K562 (cell line): Measurements from ENCODE around the gene EML6. TPM values are rescaled to one million over a fixed set of nuclear protein-coding genes. Genes with fewer than 3 reads are reported as not detected.

Experiments used
- ADNP ChIP-seq: fragments of 200-800 bp; sonication (Bioruptor generic); IDR thresholded peaks from 2 replicates; pipeline ENCODE4 v1.6.1; 2016; ENCODE audit warnings: missing genetic modification characterization, missing compliant biosample characterization
- CCNT2 ChIP-seq: IDR thresholded peaks from 2 replicates; pipeline ENCODE4 v1.6.1; 2011; ENCODE audit warnings: borderline replicate concordance, low read depth, mild to moderate bottlenecking, moderate library complexity, mixed read lengths, low read length; ENCODE audit not compliant: insufficient read length; ENCODE audit errors: extremely low read depth
- GATAD2B ChIP-seq: fragments of 450-650 bp; IDR thresholded peaks from 2 replicates; pipeline ENCODE4 v1.6.1; 2017; ENCODE audit warnings: mild to moderate bottlenecking, borderline replicate concordance
- HDAC6 ChIP-seq: IDR thresholded peaks from 2 replicates; pipeline ENCODE4 v1.6.1; 2012; ENCODE audit warnings: low read depth, mild to moderate bottlenecking, control low read depth, inconsistent platforms, low read length, moderate library complexity
- HNRNPLL ChIP-seq: fragments of 200-400 bp; formaldehyde crosslinking; IDR thresholded peaks from 2 replicates; pipeline ENCODE4 v1.6.1; 2017; ENCODE audit warnings: low read length, low read depth, mild to moderate bottlenecking; ENCODE audit not compliant: poor library complexity, severe bottlenecking
- HSF4 ChIP-seq: fragments of 250-450 bp; sonication (Bioruptor Pico); IDR thresholded peaks from 2 replicates; pipeline ENCODE4 v2.1.2; 2022; ENCODE audit warnings: mild to moderate bottlenecking, moderate library complexity, borderline replicate concordance
- KHSRP ChIP-seq: fragments of 450-650 bp; IDR thresholded peaks from 2 replicates; pipeline ENCODE4 v1.6.1; 2017
- LCOR ChIP-seq: sonication (generic); formaldehyde crosslinking; IDR thresholded peaks from 2 replicates; pipeline ENCODE4 v1.8.0; 2022; ENCODE audit warnings: mild to moderate bottlenecking, missing genetic modification reagents
- MAZ ChIP-seq, 2 experiments: fragments of 450-650 bp in 1 of 2; sonication (generic) in 1 of 2; formaldehyde crosslinking; IDR thresholded peaks in 1 of 2; conservative IDR thresholded peaks in 1 of 2; 2 replicates each; pipeline versions ENCODE4 v1.4.0 to v1.5.0; 2020; ENCODE audit warnings: mild to moderate bottlenecking in 1 of 2, missing genetic modification reagents in 1 of 2
- MEIS2 ChIP-seq: fragments of 450-650 bp; IDR thresholded peaks from 2 replicates; pipeline ENCODE4 v1.6.1; 2014; ENCODE audit warnings: mild to moderate bottlenecking; ENCODE audit not compliant: partially characterized antibody
- MIER1 ChIP-seq: fragments of 450-650 bp; IDR thresholded peaks from 2 replicates; pipeline ENCODE4 v1.6.1; 2016; ENCODE audit warnings: antibody characterized with exemption, mild to moderate bottlenecking, low read depth
- MTA1 ChIP-seq: fragments of 450-650 bp; IDR thresholded peaks from 2 replicates; pipeline ENCODE4 v1.6.1; 2017; ENCODE audit warnings: borderline replicate concordance
- NFATC3 ChIP-seq: fragments of 450-650 bp; IDR thresholded peaks from 2 replicates; pipeline ENCODE4 v1.6.1; 2017; ENCODE audit warnings: mild to moderate bottlenecking
- SRSF1 ChIP-seq: fragments of 200-400 bp; formaldehyde crosslinking; IDR thresholded peaks from 2 replicates; pipeline ENCODE4 v1.6.1; 2017; ENCODE audit warnings: mild to moderate bottlenecking, low read depth, low read length, moderate library complexity
- TEAD4 ChIP-seq, 2 experiments: sonication (generic) in 1 of 2; formaldehyde crosslinking in 1 of 2; IDR thresholded peaks; 2 replicates each; pipeline versions ENCODE4 v1.6.1 to v1.8.0; 2012 to 2022; ENCODE audit warnings: borderline replicate concordance in 1 of 2, inconsistent platforms in 1 of 2, low read length in 1 of 2, mild to moderate bottlenecking in 1 of 2, missing genetic modification reagents in 1 of 2
- THAP12 ChIP-seq: fragments of 250-450 bp; sonication (Bioruptor Pico); IDR thresholded peaks from 2 replicates; pipeline ENCODE4 v1.9.0; 2021; ENCODE audit warnings: mild to moderate bottlenecking, inconsistent platforms
- TOE1 ChIP-seq, 2 experiments: fragments of 450-650 bp in 1 of 2; sonication (generic) in 1 of 2; formaldehyde crosslinking in 1 of 2; IDR thresholded peaks; 2 replicates each; pipeline versions ENCODE4 v1.7.1 to v1.8.0; 2016 to 2022; ENCODE audit warnings: borderline replicate concordance in 2 of 2, mild to moderate bottlenecking in 2 of 2, antibody characterized with exemption in 1 of 2, inconsistent platforms in 1 of 2, low read depth in 1 of 2, missing genetic modification reagents in 1 of 2, moderate library complexity in 1 of 2
- TSC22D4 ChIP-seq: fragments of 450-650 bp; IDR thresholded peaks from 2 replicates; pipeline ENCODE4 v1.6.1; 2016; ENCODE audit warnings: missing genetic modification characterization, missing biosample characterization, control low read depth
- ZNF436 ChIP-seq: fragments of 250-450, 450-650 bp; sonication (Bioruptor Pico); formaldehyde crosslinking; IDR thresholded peaks from 2 replicates; pipeline ENCODE4 v1.7.0; 2020; ENCODE audit warnings: mild to moderate bottlenecking
- ZNF511 ChIP-seq: sonication (generic); formaldehyde crosslinking; IDR thresholded peaks from 2 replicates; pipeline ENCODE4 v1.8.0; 2022; ENCODE audit warnings: mild to moderate bottlenecking, missing genetic modification reagents
- ZSCAN29 ChIP-seq: fragments of 450-650 bp; IDR thresholded peaks from 2 replicates; pipeline ENCODE4 v1.6.1; 2017
- polyA plus RNA-seq, 8 experiments: library from polyadenylated mRNA; depleted of rRNA in 4 of 8; stranded (reverse) in 5 of 8; unstranded in 3 of 8; fragments of >200 nt; fragmentation: Nextera tagmentation in 2 of 8; fragmentation: Illumina TruSeq in 1 of 8; extraction: Ambion mirVana in 2 of 8; extraction: Trizol in 1 of 8; gene quantifications; 2 replicates each; pipeline versions ENCODE4 v1.2.1 to v1.2.3, GENCODE V29; 2011 to 2014; ENCODE audit warnings: inconsistent platforms in 1 of 8, missing spikeins in 1 of 8
- total RNA-seq, 7 experiments: library from RNA; depleted of rRNA in 6 of 7; stranded (reverse); fragments of >200 nt in 6 of 7; fragmentation: Illumina TruSeq in 2 of 7; extraction: Trizol in 2 of 7; gene quantifications; 2 replicates each; pipeline versions ENCODE4 v1.2.1 to v1.2.3, GENCODE V29; 2011 to 2021; ENCODE audit warnings: low replicate concordance in 1 of 7
- TF ChIP-seq, protein P1 (sequence below): fragments of 450-650 bp; IDR thresholded peaks from 2 replicates; pipeline ENCODE4 v1.6.1; 2014; ENCODE audit warnings: low read depth, mild to moderate bottlenecking, moderate library complexity, borderline replicate concordance

Gene EML6
- total and polyA plus RNA-seq, 9 of the 15 experiments (the other 6 are each of a cell fraction or from before 2014, with no cell fraction given) = 0.07 to 0.56 (median 0.25) TPM

GRCh38 chr2:54723131-54723995 lies at the start of gene EML6 (continued):
- peak; percentile 90 for TF ChIP-seq HNRNPLL
- TF ChIP-seq SRSF1 = no peak
- TF ChIP-seq MIER1 = no peak
- no peak for TF ChIP-seq MEIS2
- TF ChIP-seq TSC22D4 (tag) = no peak
- TF ChIP-seq CCNT2 = peak; percentile 55
- peak; percentile 96 for TF ChIP-seq MAZ (CRISPR knock-in tag; conservative IDR thresholded peaks at IDR 0.05 in 1 of 2, IDR thresholded peaks at IDR 0.05 in 1 of 2)
- TF ChIP-seq GATAD2B = no peak
- TF ChIP-seq NFATC3 = no peak
- no peak for TF ChIP-seq THAP12
- no peak; the same call in 1 of the 2 replicates for TF ChIP-seq ZNF511 (CRISPR knock-in tag)
- no peak for TF ChIP-seq ADNP
- TF ChIP-seq TOE1 (IDR thresholded peaks at IDR 0.05; ENCODE audit: borderline replicate concordance) = no peak
- no peak for TF ChIP-seq TOE1 (CRISPR knock-in tag; IDR thresholded peaks at IDR 0.05; ENCODE audit: borderline replicate concordance, low read depth)
- TF ChIP-seq, protein P1, sequence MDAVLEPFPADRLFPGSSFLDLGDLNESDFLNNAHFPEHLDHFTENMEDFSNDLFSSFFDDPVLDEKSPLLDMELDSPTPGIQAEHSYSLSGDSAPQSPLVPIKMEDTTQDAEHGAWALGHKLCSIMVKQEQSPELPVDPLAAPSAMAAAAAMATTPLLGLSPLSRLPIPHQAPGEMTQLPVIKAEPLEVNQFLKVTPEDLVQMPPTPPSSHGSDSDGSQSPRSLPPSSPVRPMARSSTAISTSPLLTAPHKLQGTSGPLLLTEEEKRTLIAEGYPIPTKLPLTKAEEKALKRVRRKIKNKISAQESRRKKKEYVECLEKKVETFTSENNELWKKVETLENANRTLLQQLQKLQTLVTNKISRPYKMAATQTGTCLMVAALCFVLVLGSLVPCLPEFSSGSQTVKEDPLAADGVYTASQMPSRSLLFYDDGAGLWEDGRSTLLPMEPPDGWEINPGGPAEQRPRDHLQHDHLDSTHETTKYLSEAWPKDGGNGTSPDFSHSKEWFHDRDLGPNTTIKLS = peak; percentile 90
- TF ChIP-seq HDAC6 = no peak
- TF ChIP-seq ZSCAN29 = no peak
- TF ChIP-seq LCOR (CRISPR knock-in tag) = peak; percentile 51; the same call in 1 of the 2 replicates
- TF ChIP-seq MTA1 = peak; percentile 82; the same call in 1 of the 2 replicates
- TF ChIP-seq HSF4 (CRISPR knock-in tag) = no peak
- TF ChIP-seq TEAD4 (IDR thresholded peaks at IDR 0.05; ENCODE audit: low read length) = 0 out of 2 replicates have a peak, but pooled peaks have one; percentile 7
- no peak for TF ChIP-seq TEAD4 (CRISPR knock-in tag; IDR thresholded peaks at IDR 0.05; ENCODE audit: borderline replicate concordance)
- TF ChIP-seq ZNF436 (CRISPR knock-in tag) = no peak
- TF ChIP-seq KHSRP = no peak
